ENCODE results near the gene AP4S1.
"Not testable (repeated sequence)": the region's sequence is repeated elsewhere in the genome, so short reads cannot be mapped to it uniquely, and the experiment has no call there.

DNA sequence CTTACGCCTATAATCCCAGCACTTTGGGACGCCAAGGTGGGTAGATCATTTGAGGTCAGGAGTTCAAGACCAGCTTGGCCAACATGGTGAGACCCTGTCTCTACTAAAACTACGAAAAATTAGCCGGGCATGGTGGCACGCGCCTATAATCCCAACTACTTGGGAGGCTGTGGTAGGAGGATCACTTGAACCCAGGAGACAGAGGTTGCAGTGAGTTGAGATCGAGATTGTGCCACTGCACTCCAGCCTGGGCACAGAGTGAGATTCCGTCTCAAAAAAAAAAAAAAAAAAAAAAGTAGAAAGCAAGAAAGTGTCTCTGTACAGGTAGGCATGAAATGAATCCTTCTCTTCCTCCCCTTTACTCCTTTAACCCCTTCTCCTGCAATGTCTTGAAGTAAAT lies 70.4 kb downstream of the AP4S1 start:
- TF ChIP-seq, protein P1, sequence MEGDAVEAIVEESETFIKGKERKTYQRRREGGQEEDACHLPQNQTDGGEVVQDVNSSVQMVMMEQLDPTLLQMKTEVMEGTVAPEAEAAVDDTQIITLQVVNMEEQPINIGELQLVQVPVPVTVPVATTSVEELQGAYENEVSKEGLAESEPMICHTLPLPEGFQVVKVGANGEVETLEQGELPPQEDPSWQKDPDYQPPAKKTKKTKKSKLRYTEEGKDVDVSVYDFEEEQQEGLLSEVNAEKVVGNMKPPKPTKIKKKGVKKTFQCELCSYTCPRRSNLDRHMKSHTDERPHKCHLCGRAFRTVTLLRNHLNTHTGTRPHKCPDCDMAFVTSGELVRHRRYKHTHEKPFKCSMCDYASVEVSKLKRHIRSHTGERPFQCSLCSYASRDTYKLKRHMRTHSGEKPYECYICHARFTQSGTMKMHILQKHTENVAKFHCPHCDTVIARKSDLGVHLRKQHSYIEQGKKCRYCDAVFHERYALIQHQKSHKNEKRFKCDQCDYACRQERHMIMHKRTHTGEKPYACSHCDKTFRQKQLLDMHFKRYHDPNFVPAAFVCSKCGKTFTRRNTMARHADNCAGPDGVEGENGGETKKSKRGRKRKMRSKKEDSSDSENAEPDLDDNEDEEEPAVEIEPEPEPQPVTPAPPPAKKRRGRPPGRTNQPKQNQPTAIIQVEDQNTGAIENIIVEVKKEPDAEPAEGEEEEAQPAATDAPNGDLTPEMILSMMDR (IDR thresholded peaks at IDR 0.05; ENCODE audit: borderline replicate concordance, extremely low read depth, low read length, poor library complexity, severe bottlenecking), result not testable (repeated sequence)
- TF ChIP-seq EZH2 (IDR thresholded peaks at IDR 0.05; ENCODE audit: borderline replicate concordance, low read depth, low read length, severe bottlenecking), result not testable (repeated sequence)
